SK-N-SH treated with all-trans-retinoic acid at 6 μM for 48 hours (cell line): ENCODE measurements around the gene LAMB3.

Source experiments
- ATAC-seq: fragments of 200-7000 bp; cut with Tn5 transposase; 3 replicates; pipeline ENCODE4 v1.9.1; 2020; ENCODE audit warnings: mild to moderate bottlenecking, moderate library complexity
- ARNTL ChIP-seq: fragments of 450-650 bp; formaldehyde crosslinking; IDR thresholded peaks from 2 replicates; pipeline ENCODE4 v1.5.0; 2020; ENCODE audit warnings: low read depth, mild to moderate bottlenecking, moderate library complexity, borderline replicate concordance
- BACH2 ChIP-seq: fragments of 250-450 bp; sonication (Bioruptor Pico); IDR thresholded peaks from 2 replicates; pipeline ENCODE4 v1.9.0; 2021; ENCODE audit warnings: mild to moderate bottlenecking, borderline replicate concordance
- CREB5 ChIP-seq: fragments of 250-450 bp; sonication (Bioruptor Pico); IDR thresholded peaks from 2 replicates; pipeline ENCODE4 v1.5.1; 2020; ENCODE audit warnings: low read depth, mild to moderate bottlenecking, moderate library complexity
- CSDC2 ChIP-seq: fragments of 250-450 bp; sonication (Bioruptor Pico); IDR thresholded peaks from 2 replicates; pipeline ENCODE4 v1.5.0; 2020; ENCODE audit warnings: mild to moderate bottlenecking, moderate library complexity
- CSRNP3 ChIP-seq: fragments of 250-450 bp; sonication (Bioruptor Pico); IDR thresholded peaks from 2 replicates; pipeline ENCODE4 v1.5.1; 2021; ENCODE audit warnings: mild to moderate bottlenecking, moderate library complexity
- ESRRG ChIP-seq: fragments of 250-450 bp; sonication (Bioruptor Pico); IDR thresholded peaks from 2 replicates; pipeline ENCODE4 v1.6.1; 2021; ENCODE audit warnings: mild to moderate bottlenecking
- ISL1 ChIP-seq: fragments of 250-450 bp; sonication (Bioruptor Pico); IDR thresholded peaks from 2 replicates; pipeline ENCODE4 v2.1.2; 2022; ENCODE audit warnings: mild to moderate bottlenecking, moderate library complexity
- OSR1 ChIP-seq: fragments of 250-450 bp; sonication (Bioruptor Pico); IDR thresholded peaks from 2 replicates; pipeline ENCODE4 v1.8.0; 2022; ENCODE audit warnings: moderate library complexity, mild to moderate bottlenecking, inconsistent platforms
- RARB ChIP-seq: fragments of 250-450 bp; sonication (Bioruptor Pico); IDR thresholded peaks from 2 replicates; pipeline ENCODE4 v1.8.0; 2021; ENCODE audit warnings: mild to moderate bottlenecking, moderate library complexity
- SNAI2 ChIP-seq: fragments of 250-450 bp; sonication (Bioruptor Pico); IDR thresholded peaks from 2 replicates; pipeline ENCODE4 v1.5.0; 2020; ENCODE audit warnings: mild to moderate bottlenecking, moderate library complexity
- TOX ChIP-seq: fragments of 250-450 bp; sonication (Bioruptor Pico); IDR thresholded peaks from 2 replicates; pipeline ENCODE4 v1.8.0; 2021; ENCODE audit warnings: mild to moderate bottlenecking, moderate library complexity, borderline replicate concordance
- TSHZ2 ChIP-seq: fragments of 250-450 bp; sonication (Bioruptor Pico); IDR thresholded peaks from 2 replicates; pipeline ENCODE4 v1.5.0; 2020; ENCODE audit warnings: mild to moderate bottlenecking, moderate library complexity
- ZC3H10 ChIP-seq: fragments of 250-450 bp; sonication (Bioruptor Pico); IDR thresholded peaks from 2 replicates; pipeline ENCODE4 v1.5.1; 2021; ENCODE audit warnings: mild to moderate bottlenecking, moderate library complexity
- ZFP3 ChIP-seq: fragments of 250-450 bp; sonication (Bioruptor Pico); IDR thresholded peaks from 2 replicates; pipeline ENCODE4 v1.5.0; 2020; ENCODE audit warnings: mild to moderate bottlenecking, moderate library complexity
- ZNF8 ChIP-seq: fragments of 450-650 bp; formaldehyde crosslinking; IDR thresholded peaks from 2 replicates; pipeline ENCODE4 v1.5.0; 2020; ENCODE audit warnings: mild to moderate bottlenecking, moderate library complexity

LAMB3 gene

GRCh38 chr1:209569455-209570207 lies 82.6 kb downstream of the LAMB3 start:
- TF ChIP-seq CSDC2 (CRISPR knock-in tag): no peak
- no peak for TF ChIP-seq CSRNP3 (CRISPR knock-in tag)
- no peak for TF ChIP-seq TSHZ2 (CRISPR knock-in tag)
- no peak for TF ChIP-seq TOX (CRISPR knock-in tag)
- TF ChIP-seq SNAI2: no peak
- TF ChIP-seq OSR1 (CRISPR knock-in tag): no peak
- TF ChIP-seq ISL1 (CRISPR knock-in tag): no peak
- no peak for TF ChIP-seq CREB5 (CRISPR knock-in tag)
- no peak for TF ChIP-seq ARNTL
- peak; percentile 49 for ATAC-seq

GRCh38 chr1:209567698-209568175 lies 84.5 kb downstream of the LAMB3 start:
- peak; percentile 89 for ATAC-seq
- TF ChIP-seq ZC3H10 (peak; percentile 95), TOX (CRISPR knock-in tag) (peak; percentile 95), ISL1 (CRISPR knock-in tag) (no peak), ZNF8 (CRISPR knock-in tag) (no peak), RARB (CRISPR knock-in tag) (0 out of 2 replicates have a peak, but pooled peaks have one; percentile 37)
- TF ChIP-seq, all 23 proteins: peak for 3

GRCh38 chr1:209565759-209566678 lies 86.2 kb downstream of the LAMB3 start:
- ATAC-seq: peak; percentile 88

More at GRCh38 chr1:209565759-209566678, 86.2 kb downstream of the LAMB3 start:
- TF ChIP-seq ESRRG (CRISPR knock-in tag) (no peak), ZFP3 (CRISPR knock-in tag) (no peak), BACH2 (no peak), ZC3H10 (no peak)
